Parathyroid adenoma (tissue), 2 donors: ENCODE data around the gene ATP1A1.

Experiments used
- H2AFZ ChIP-seq: fragments of 300-600 bp; sonication (generic); one replicate; pipeline ENCODE4 v1.7.0; 2017; ENCODE audit warnings: antibody characterized with exemption, mild to moderate bottlenecking
- H3K27ac ChIP-seq: fragments of 300-600 bp; sonication (generic); one replicate; pipeline ENCODE4 v1.7.0; 2017
- H3K27me3 ChIP-seq: fragments of 300-600 bp; sonication (generic); one replicate; pipeline ENCODE4 v1.7.0; 2017; ENCODE audit warnings: low read length; ENCODE audit not compliant: control insufficient read depth, insufficient read depth
- H3K36me3 ChIP-seq: fragments of 300-600 bp; sonication (generic); one replicate; pipeline ENCODE4 v1.7.0; 2017; ENCODE audit warnings: low read length; ENCODE audit not compliant: control insufficient read depth, insufficient read depth
- H3K4me1 ChIP-seq: fragments of 300-600 bp; sonication (generic); one replicate; pipeline ENCODE4 v1.7.0; 2017; ENCODE audit warnings: control low read depth
- H3K4me2 ChIP-seq: fragments of 300-600 bp; sonication (generic); one replicate; pipeline ENCODE4 v1.7.0; 2017; ENCODE audit warnings: low read length
- H3K4me3 ChIP-seq: fragments of 300-600 bp; sonication (generic); one replicate; pipeline ENCODE4 v1.7.0; 2017; ENCODE audit warnings: low read depth, low read length
- H3K79me2 ChIP-seq: fragments of 300-600 bp; sonication (generic); one replicate; pipeline ENCODE4 v1.7.0; 2017; ENCODE audit warnings: control low read depth
- H3K9ac ChIP-seq: fragments of 300-600 bp; sonication (generic); one replicate; pipeline ENCODE4 v1.7.0; 2017; ENCODE audit warnings: mild to moderate bottlenecking
- H3K9me3 ChIP-seq: fragments of 300-600 bp; sonication (generic); one replicate; pipeline ENCODE4 v1.7.0; 2017; ENCODE audit warnings: low read length; ENCODE audit not compliant: control insufficient read depth
- TF ChIP-seq, protein P1 (sequence below): fragments of 300-600 bp; sonication (generic); IDR thresholded peaks from one replicate; pipeline ENCODE4 v1.7.0; 2017; ENCODE audit warnings: antibody characterized with exemption, mild to moderate bottlenecking
- donor health status: primary hyperparathyroidism.

The ATP1A1 gene

DNA sequence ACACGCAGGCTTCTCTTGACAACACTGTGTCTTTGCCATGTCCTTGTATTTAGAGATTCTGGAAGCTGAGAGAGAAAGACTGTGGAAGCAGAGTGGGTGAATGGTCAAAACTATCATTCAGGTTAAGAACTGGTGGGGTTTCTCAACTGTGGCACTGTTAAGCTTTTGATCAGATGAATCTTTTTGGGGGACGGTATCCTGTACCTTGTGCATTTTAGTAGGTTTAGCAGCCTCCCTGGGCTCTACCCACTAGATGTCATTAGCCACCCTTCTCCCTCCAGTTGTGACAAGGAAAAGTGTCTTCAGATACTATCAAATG, 39.4 kb downstream of the ATP1A1 start:
- TF ChIP-seq, protein P1, sequence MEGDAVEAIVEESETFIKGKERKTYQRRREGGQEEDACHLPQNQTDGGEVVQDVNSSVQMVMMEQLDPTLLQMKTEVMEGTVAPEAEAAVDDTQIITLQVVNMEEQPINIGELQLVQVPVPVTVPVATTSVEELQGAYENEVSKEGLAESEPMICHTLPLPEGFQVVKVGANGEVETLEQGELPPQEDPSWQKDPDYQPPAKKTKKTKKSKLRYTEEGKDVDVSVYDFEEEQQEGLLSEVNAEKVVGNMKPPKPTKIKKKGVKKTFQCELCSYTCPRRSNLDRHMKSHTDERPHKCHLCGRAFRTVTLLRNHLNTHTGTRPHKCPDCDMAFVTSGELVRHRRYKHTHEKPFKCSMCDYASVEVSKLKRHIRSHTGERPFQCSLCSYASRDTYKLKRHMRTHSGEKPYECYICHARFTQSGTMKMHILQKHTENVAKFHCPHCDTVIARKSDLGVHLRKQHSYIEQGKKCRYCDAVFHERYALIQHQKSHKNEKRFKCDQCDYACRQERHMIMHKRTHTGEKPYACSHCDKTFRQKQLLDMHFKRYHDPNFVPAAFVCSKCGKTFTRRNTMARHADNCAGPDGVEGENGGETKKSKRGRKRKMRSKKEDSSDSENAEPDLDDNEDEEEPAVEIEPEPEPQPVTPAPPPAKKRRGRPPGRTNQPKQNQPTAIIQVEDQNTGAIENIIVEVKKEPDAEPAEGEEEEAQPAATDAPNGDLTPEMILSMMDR: no peak
- Histone ChIP-seq H3K27me3 (no peaks in the 10 kb centered on the region), H3K4me3 (no peak overlapping the region), H3K4me2 (no peak overlapping the region), H3K36me3 (no peaks in the 10 kb centered on the region), H2AFZ (no peak overlapping the region), H3K27ac (no peak overlapping the region), H3K4me1 (no peaks in the 10 kb centered on the region), H3K79me2 (no peaks in the 10 kb centered on the region), H3K9ac (no peak overlapping the region), H3K9me3 (no peaks in the 10 kb centered on the region)

DNA sequence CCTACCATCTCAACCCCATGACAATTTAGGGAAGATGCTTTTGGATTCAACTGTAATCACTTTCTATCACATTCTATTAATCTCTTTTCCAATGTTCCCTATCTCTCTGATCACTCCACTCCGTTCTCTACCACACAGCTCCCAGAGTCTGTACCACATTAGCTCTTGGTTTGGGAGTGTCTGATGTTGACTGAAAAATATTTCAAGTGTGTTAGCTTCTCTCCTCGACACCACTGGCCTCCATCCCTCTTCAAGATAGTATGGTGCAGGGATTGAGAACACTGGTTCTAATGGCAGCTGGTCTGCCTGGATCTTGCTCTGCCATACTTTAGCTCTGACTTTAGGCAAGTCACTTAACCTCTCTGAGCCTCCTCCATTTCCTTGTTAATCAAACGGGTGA, 39.9 kb downstream of the ATP1A1 start:
- H3K9me3 ChIP-seq: no peaks in the 10 kb centered on the region
- H3K4me2 ChIP-seq: no peak overlapping the region
- no peaks in the 10 kb centered on the region for H3K79me2 ChIP-seq
- H3K9ac ChIP-seq: no peak overlapping the region
- no peak overlapping the region for H2AFZ ChIP-seq
- H3K4me1 ChIP-seq: no peaks in the 10 kb centered on the region
- no peaks in the 10 kb centered on the region for H3K27me3 ChIP-seq
- H3K27ac ChIP-seq: no peak overlapping the region
- H3K36me3 ChIP-seq: no peaks in the 10 kb centered on the region
- H3K4me3 ChIP-seq: no peak overlapping the region
- TF ChIP-seq, protein P1: no peak

DNA sequence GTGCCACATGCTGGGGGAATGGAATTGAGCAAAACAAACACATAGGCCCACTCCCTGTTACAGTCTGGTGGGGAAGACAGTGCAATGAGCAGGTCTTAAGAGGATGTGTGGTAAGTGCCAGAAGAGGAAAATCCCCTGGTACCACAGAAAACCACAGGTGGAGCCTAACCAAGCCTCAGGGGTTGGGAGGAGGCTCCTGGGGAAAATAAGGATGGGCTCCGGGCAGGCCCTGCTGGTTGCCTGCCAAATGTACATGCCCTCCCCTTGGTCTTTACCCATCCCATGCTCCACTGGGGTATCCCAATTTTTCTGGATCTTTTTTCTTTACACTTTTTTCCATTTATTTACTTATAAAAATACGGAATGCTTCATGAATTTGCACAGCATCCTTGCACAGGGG, 40.4 kb downstream of the ATP1A1 start:
- Histone ChIP-seq H3K9ac (no peak overlapping the region), H3K27me3 (no peaks in the 10 kb centered on the region), H3K36me3 (no peaks in the 10 kb centered on the region), H3K79me2 (peaks cover 3% of the 10 kb centered on the region), H3K4me3 (no peak overlapping the region), H3K4me2 (no peak overlapping the region), H2AFZ (no peak overlapping the region), H3K9me3 (no peaks in the 10 kb centered on the region), H3K4me1 (no peaks in the 10 kb centered on the region), H3K27ac (no peak overlapping the region)
- TF ChIP-seq, protein P1: no peak

DNA sequence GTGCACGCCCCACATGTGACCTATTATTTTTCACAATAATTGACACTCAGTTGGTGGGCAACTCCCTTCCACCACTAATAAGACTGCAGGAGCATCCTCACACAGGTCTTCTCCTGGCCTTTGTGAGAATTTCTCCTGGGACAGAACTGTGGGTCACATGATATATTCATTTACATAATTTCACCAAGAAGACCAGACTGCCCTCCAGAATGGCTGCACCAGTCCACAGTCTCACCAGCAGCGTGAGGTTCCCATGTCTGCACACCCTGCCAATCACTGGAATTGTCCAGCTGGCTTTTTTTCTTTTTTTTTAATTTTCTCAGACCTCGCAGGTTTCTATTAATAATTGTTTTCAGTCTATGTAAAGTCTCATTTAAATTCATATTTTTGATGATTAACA, 41.3 kb downstream of the ATP1A1 start:
- no peak overlapping the region for H3K27ac ChIP-seq
- no peak overlapping the region for H3K4me3 ChIP-seq
- H3K27me3 ChIP-seq: no peaks in the 10 kb centered on the region
- H3K4me2 ChIP-seq: no peak overlapping the region
- no peak overlapping the region for H3K9ac ChIP-seq
- H3K36me3 ChIP-seq: no peaks in the 10 kb centered on the region
- no peaks in the 10 kb centered on the region for H3K9me3 ChIP-seq
- H3K79me2 ChIP-seq: peaks cover 3% of the 10 kb centered on the region
- peaks cover 3% of the 10 kb centered on the region for H3K4me1 ChIP-seq
- TF ChIP-seq, protein P1: no peak
- no peak overlapping the region for H2AFZ ChIP-seq

DNA sequence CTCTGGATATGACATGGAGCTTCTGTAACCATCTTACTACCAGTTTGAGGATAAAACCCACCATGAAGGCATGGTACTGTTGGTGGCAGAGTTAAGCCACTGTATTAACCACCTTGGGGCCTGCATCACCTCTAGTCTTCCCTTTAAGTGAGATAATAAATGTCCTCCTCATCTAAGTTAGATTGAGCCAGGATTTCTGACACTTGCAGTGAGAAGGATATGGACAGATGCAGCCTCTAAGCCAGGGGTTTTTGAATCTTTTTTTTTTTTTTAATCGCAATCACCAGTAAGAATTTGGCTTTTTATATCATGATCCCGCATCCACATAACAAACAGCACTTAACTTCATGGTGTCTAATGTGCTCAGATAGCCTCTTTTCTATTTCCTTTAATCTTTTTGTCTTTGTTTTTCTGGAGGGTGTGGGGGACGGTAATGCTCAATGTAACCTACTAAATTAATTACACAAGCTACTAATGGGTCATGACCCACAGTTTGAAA, 42.2 kb downstream of the ATP1A1 start:
- no peaks in the 10 kb centered on the region for H3K36me3 ChIP-seq
- peaks cover 3% of the 10 kb centered on the region for H3K4me1 ChIP-seq
- no peak overlapping the region for H3K9ac ChIP-seq
- TF ChIP-seq, protein P1: no peak
- no peaks in the 10 kb centered on the region for H3K27me3 ChIP-seq
- H3K79me2 ChIP-seq: peaks cover 3% of the 10 kb centered on the region
- H2AFZ ChIP-seq: no peak overlapping the region
- no peak overlapping the region for H3K4me3 ChIP-seq
- H3K27ac ChIP-seq: no peak overlapping the region
- H3K9me3 ChIP-seq: no peaks in the 10 kb centered on the region
- no peak overlapping the region for H3K4me2 ChIP-seq
